CD14-positive monocyte (primary cell): ENCODE measurements around the gene TSPEAR. TPM values are rescaled to one million over a fixed set of nuclear protein-coding genes. Genes with fewer than 3 reads are reported as not detected.

Experiments used
- DNase-seq, 3 donors: peaks; one replicate each; pipeline ENCODE4 v3.0.0-alpha.2; 2011 to 2022
- H2AFZ ChIP-seq: 2 replicates; pipeline ENCODE4 v1.6.0; 2012; ENCODE audit warnings: mild to moderate bottlenecking, low read depth, low read length, inconsistent platforms; ENCODE audit not compliant: insufficient read depth, poor library complexity, severe bottlenecking
- H3K27ac ChIP-seq, 2 donors: 1 replicate in 1 of 2; 2 replicates in 1 of 2; pipeline ENCODE4 v1.5.1; 2012 to 2013; ENCODE audit warnings: low read length in 2 of 2, control low read depth in 1 of 2, inconsistent platforms in 1 of 2, low read depth in 1 of 2, mild to moderate bottlenecking in 1 of 2
- H3K27me3 ChIP-seq, 2 donors: one replicate each; pipeline versions ENCODE4 v1.6.0 to v1.6.1; 2011 to 2013; ENCODE audit warnings: low read length in 2 of 2; ENCODE audit not compliant: control insufficient read depth in 2 of 2, insufficient read depth in 2 of 2
- H3K36me3 ChIP-seq, 2 donors: replicated peaks in 1 of 2; 1 replicate in 1 of 2; 2 replicates in 1 of 2; pipeline versions ENCODE4 v1.5.1 to v1.6.1; 2012 to 2013; ENCODE audit warnings: low read length in 2 of 2, control low read depth in 1 of 2, inconsistent platforms in 1 of 2, mild to moderate bottlenecking in 1 of 2; ENCODE audit not compliant: insufficient read depth in 2 of 2, control insufficient read depth in 1 of 2
- H3K4me1 ChIP-seq, 2 donors: 1 replicate in 1 of 2; 2 replicates in 1 of 2; pipeline versions ENCODE4 v1.5.1 to v1.6.1; 2012 to 2013; ENCODE audit warnings: low read length in 2 of 2, control low read depth in 1 of 2, inconsistent platforms in 1 of 2, mild to moderate bottlenecking in 1 of 2, moderate library complexity in 1 of 2; ENCODE audit not compliant: insufficient read depth in 2 of 2, control insufficient read depth in 1 of 2
- H3K4me2 ChIP-seq: replicated peaks from 2 replicates; pipeline ENCODE3; 2012; ENCODE audit warnings: low read length, moderate library complexity, mild to moderate bottlenecking; ENCODE audit not compliant: poor library complexity, severe bottlenecking; ENCODE audit errors: extremely low read depth
- H3K4me3 ChIP-seq, 3 experiments: fragments of 200-600 bp in 1 of 3; sonication (generic) in 1 of 3; replicated peaks in 1 of 3; 1 replicate in 2 of 3; 2 replicates in 1 of 3; pipeline ENCODE4 v1.5.1; 2011 to 2013; ENCODE audit warnings: low read length in 3 of 3, mild to moderate bottlenecking in 3 of 3, control low read depth in 2 of 3, low read depth in 2 of 3, inconsistent platforms in 1 of 3, moderate library complexity in 1 of 3
- H3K79me2 ChIP-seq: 2 replicates; pipeline ENCODE4 v1.6.0; 2012; ENCODE audit warnings: mild to moderate bottlenecking, control low read depth, inconsistent platforms, low read length, moderate library complexity; ENCODE audit not compliant: insufficient read depth
- H3K9ac ChIP-seq: 2 replicates; pipeline ENCODE4 v1.6.0; 2017; ENCODE audit warnings: low read length, mild to moderate bottlenecking; ENCODE audit not compliant: insufficient read depth, poor library complexity, severe bottlenecking
- H3K9me3 ChIP-seq, 2 donors: replicated peaks in 1 of 2; 1 replicate in 1 of 2; 2 replicates in 1 of 2; pipeline versions ENCODE4 v1.5.1 to v1.6.1; 2012 to 2013; ENCODE audit warnings: low read length in 2 of 2, control low read depth in 1 of 2; ENCODE audit not compliant: control insufficient read depth in 1 of 2, insufficient read depth in 1 of 2
- H4K20me1 ChIP-seq: 2 replicates; pipeline ENCODE4 v1.6.0; 2012; ENCODE audit warnings: mild to moderate bottlenecking, low read length, control low read depth, moderate library complexity; ENCODE audit not compliant: insufficient read depth
- H3K27ac Mint-ChIP-seq, 7 donors: one replicate each; pipeline ENCODE4 v1.8.0; 2020; ENCODE audit warnings: mild to moderate bottlenecking in 7 of 7, mixed read lengths in 7 of 7, moderate library complexity in 6 of 7, inconsistent platforms in 2 of 7
- H3K27me3 Mint-ChIP-seq, 3 donors: one replicate each; pipeline ENCODE4 v1.8.0; 2021 to 2022; ENCODE audit warnings: low read depth in 3 of 3, mild to moderate bottlenecking in 3 of 3, mixed read lengths in 3 of 3, moderate library complexity in 3 of 3, inconsistent platforms in 1 of 3
- H3K36me3 Mint-ChIP-seq, 2 donors: one replicate each; pipeline ENCODE4 v1.8.0; 2020; ENCODE audit warnings: mixed read lengths in 2 of 2, inconsistent platforms in 1 of 2, mild to moderate bottlenecking in 1 of 2
- H3K4me1 Mint-ChIP-seq: one replicate; pipeline ENCODE4 v1.8.0; 2020; ENCODE audit warnings: mild to moderate bottlenecking, mixed read lengths
- H3K4me3 Mint-ChIP-seq, 2 donors: one replicate each; pipeline ENCODE4 v1.8.0; 2020; ENCODE audit warnings: mild to moderate bottlenecking in 2 of 2, mixed read lengths in 2 of 2, moderate library complexity in 1 of 2
- H3K9me3 Mint-ChIP-seq, 7 donors: one replicate each; pipeline ENCODE4 v1.8.0; 2020 to 2022; ENCODE audit warnings: mixed read lengths in 7 of 7, mild to moderate bottlenecking in 6 of 7, moderate library complexity in 6 of 7, inconsistent platforms in 2 of 7
- WGBS: methylation state at CpG from one replicate; pipeline ENCODE4 v1.1.5; 2013; ENCODE audit warnings: missing lambda C conversion rate; ENCODE audit not compliant: insufficient coverage; 5-methylcytosine and 5-hydroxymethylcytosine counted together
- intact Hi-C, 2 donors: fragments of 100-400 bp; cut with micrococcal nuclease; formaldehyde crosslinking; loops; one replicate each; pipeline versions ENCODE4 v1.15.0 to v1.15.1; 2023
- polyA plus RNA-seq, 3 donors: library from polyadenylated mRNA; depleted of rRNA in 1 of 3; unstranded in 2 of 3; stranded (reverse) in 1 of 3; fragments of 300-500 nt in 2 of 3; fragments of >200 nt in 1 of 3; fragmentation: Illumina TruSeq in 2 of 3; gene quantifications; 1 replicate in 2 of 3; 2 replicates in 1 of 3; pipeline ENCODE4 v1.2.3, GENCODE V29; 2012 to 2021
- TF ChIP-seq, protein P1 (sequence below): fragments of 200-600 bp; IDR thresholded peaks from one replicate; pipeline ENCODE4 v1.8.0; 2022; ENCODE audit warnings: antibody characterized with exemption, mild to moderate bottlenecking

TSPEAR gene
- polyA plus RNA-seq, 3 donors = not detected

DNA sequence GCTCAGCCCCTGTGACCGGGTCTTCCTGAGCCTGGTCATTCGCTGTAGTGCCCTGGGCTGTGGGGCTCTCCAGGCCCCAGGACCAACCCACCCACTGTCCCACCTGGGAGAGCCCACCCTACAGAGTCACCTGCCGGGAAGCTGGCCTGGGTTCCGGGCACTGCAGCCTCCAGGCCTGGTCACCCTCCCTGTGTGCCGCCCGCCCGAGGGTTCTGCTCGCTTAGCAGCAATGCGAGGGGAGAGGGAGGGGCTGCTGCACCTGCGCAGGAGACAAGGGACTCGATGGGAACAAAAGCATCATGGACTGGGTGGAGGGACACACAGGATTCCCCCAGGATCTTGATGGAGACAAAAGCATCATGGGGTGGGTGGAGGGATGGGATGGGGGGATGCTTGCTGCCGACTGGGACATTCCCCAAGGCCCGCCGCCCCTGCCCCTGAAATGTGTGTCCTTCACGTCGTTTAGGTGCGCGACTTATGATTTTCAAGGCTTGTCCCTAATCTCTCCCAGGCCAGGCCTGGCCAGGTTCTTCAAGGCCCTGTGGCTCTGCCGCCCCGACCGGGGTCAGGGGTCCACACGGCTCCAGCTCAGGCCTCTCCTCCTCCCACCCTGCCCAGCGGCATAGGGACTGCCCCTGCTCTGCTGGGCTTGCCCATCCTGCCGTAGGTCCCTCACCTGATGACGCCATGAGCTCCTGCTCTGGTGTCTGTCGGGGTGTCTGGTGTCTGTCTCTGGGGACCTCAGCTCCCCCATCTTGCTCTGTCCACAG, 97.8 kb downstream of the TSPEAR start:
- no peak overlapping the region for H3K4me3 Mint-ChIP-seq
- H3K36me3 Mint-ChIP-seq = no peaks in the 10 kb centered on the region
- 96% methylated on average over 24 of the region's 26 CpGs for WGBS

DNA sequence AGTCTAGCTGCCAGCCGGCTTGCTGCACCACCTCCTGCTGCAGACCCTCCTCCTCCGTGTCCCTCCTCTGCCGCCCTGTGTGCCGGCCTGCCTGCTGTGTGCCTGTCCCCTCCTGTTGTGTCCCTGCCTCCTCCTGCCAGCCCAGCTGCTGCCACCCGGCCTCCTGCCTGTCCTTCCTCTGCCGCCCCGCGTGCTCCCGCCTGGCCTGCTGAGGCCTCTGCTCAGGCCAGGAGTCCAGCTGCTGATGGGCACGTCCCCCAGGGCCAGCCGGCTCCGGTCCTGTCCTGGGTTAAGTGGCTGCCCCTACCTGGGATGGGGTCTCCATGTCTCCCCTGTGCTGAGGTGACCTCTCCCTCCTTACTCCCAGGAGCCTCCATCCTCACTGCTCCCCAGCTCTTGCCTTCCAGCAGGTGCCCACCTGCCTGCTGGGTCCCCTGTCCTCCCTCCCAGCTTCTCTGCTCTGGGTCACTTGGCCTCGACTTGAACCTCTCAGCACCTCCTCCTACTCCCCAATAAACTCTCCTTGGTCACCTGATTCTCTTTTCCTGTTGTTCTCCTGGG, 98.6 kb downstream of the TSPEAR start:
- no peak for DNase-seq
- Mint-ChIP-seq H3K36me3 (no peaks in the 10 kb centered on the region), H3K4me3 (no peak overlapping the region), H3K9me3 (peaks cover 20 to 37% (median 31%) of the 10 kb centered on the region in 7 donors), H3K4me1 (no peaks in the 10 kb centered on the region), H3K27me3 (peaks cover 0 to 8% (median 3%) of the 10 kb centered on the region in 3 donors), H3K27ac (no peak overlapping the region)
- TF ChIP-seq, protein P1, sequence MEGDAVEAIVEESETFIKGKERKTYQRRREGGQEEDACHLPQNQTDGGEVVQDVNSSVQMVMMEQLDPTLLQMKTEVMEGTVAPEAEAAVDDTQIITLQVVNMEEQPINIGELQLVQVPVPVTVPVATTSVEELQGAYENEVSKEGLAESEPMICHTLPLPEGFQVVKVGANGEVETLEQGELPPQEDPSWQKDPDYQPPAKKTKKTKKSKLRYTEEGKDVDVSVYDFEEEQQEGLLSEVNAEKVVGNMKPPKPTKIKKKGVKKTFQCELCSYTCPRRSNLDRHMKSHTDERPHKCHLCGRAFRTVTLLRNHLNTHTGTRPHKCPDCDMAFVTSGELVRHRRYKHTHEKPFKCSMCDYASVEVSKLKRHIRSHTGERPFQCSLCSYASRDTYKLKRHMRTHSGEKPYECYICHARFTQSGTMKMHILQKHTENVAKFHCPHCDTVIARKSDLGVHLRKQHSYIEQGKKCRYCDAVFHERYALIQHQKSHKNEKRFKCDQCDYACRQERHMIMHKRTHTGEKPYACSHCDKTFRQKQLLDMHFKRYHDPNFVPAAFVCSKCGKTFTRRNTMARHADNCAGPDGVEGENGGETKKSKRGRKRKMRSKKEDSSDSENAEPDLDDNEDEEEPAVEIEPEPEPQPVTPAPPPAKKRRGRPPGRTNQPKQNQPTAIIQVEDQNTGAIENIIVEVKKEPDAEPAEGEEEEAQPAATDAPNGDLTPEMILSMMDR = no peak
- Histone ChIP-seq H3K4me1 (no peaks in the 10 kb centered on the region), H3K27ac (no peak overlapping the region), H3K9me3 (peaks cover 19 to 25% of the 10 kb centered on the region in 2 donors), H3K27me3 (no peaks in the 10 kb centered on the region), H3K9ac (no peak overlapping the region), H3K36me3 (no peaks in the 10 kb centered on the region), H3K4me3 (no peak overlapping the region), H2AFZ (no peak overlapping the region), H4K20me1 (no peaks in the 10 kb centered on the region), H3K4me2 (no peak overlapping the region), H3K79me2 (no peaks in the 10 kb centered on the region)
- intact Hi-C loops = no loop called here
- WGBS = 93% methylated on average over 12 of the region's 13 CpGs

More for the DNA sequence above, 97.8 kb downstream of the TSPEAR start:
- no peaks in the 10 kb centered on the region for H3K27me3 ChIP-seq
- intact Hi-C loops = no loop called here
- TF ChIP-seq, protein P1 = no peak
- peaks cover 0 to 8% (median 3%) of the 10 kb centered on the region in 3 donors for H3K27me3 Mint-ChIP-seq
- H3K9ac ChIP-seq = no peak overlapping the region
- no peaks in the 10 kb centered on the region for H3K4me1 ChIP-seq
- H3K9me3 Mint-ChIP-seq = peaks cover 20 to 38% (median 32%) of the 10 kb centered on the region in 7 donors
- H3K79me2 ChIP-seq = no peaks in the 10 kb centered on the region
- DNase-seq = no peak
- H3K27ac Mint-ChIP-seq = no peak overlapping the region
- H3K4me1 Mint-ChIP-seq = peaks cover 7% of the 10 kb centered on the region
- H3K4me3 ChIP-seq = no peak overlapping the region
- peaks cover 19 to 25% of the 10 kb centered on the region in 2 donors for H3K9me3 ChIP-seq
- H4K20me1 ChIP-seq = no peaks in the 10 kb centered on the region
- no peak overlapping the region for H3K4me2 ChIP-seq
- no peaks in the 10 kb centered on the region for H3K36me3 ChIP-seq
- H2AFZ ChIP-seq = no peak overlapping the region
- no peak overlapping the region for H3K27ac ChIP-seq
